Right lobe of liver (tissue), 6 donors: ENCODE data around the gene UMOD. TPM values are rescaled to one million over a fixed set of nuclear protein-coding genes. Genes with fewer than 3 reads are reported as not detected.

Source experiments
- ATAC-seq, 4 donors: fragments of 200-7000 bp; cut with Tn5 transposase; one replicate each; pipeline ENCODE4 v1.9.1; 2020; ENCODE audit warnings: mild to moderate bottlenecking in 4 of 4, moderate library complexity in 4 of 4
- DNase-seq, 3 donors: peaks; one replicate each; pipeline ENCODE4 v3.0.0-alpha.2; 2020
- H3K27ac ChIP-seq, 3 donors: fragments of 200-600 bp; one replicate each; pipeline ENCODE4 v1.8.0; 2022
- H3K27me3 ChIP-seq, 2 donors: fragments of 200-600 bp; one replicate each; pipeline ENCODE4 v1.8.0; 2022
- H3K36me3 ChIP-seq, 4 donors: fragments of 200-600 bp; sonication (generic) in 1 of 4; one replicate each; pipeline versions ENCODE4 v1.5.1 to v1.8.0; 2017 to 2022; ENCODE audit warnings: control low read depth in 1 of 4
- H3K4me1 ChIP-seq, 4 donors: fragments of 200-600 bp; sonication (generic) in 1 of 4; one replicate each; pipeline versions ENCODE4 v1.5.1 to v1.8.0; 2017 to 2022; ENCODE audit warnings: control low read depth in 1 of 4
- H3K4me3 ChIP-seq, 3 donors: fragments of 200-600 bp; one replicate each; pipeline ENCODE4 v1.8.0; 2022
- H3K9me3 ChIP-seq, 4 donors: fragments of 200-600 bp; sonication (generic) in 1 of 4; one replicate each; pipeline versions ENCODE4 v1.5.1 to v1.8.0; 2017 to 2022; ENCODE audit warnings: control low read depth in 1 of 4
- CTCF ChIP-seq, 4 donors: fragments of 200-600 bp in 3 of 4; fragments of 450-650 bp in 1 of 4; IDR thresholded peaks; one replicate each; pipeline versions ENCODE4 v1.5.1 to v1.8.0; 2016 to 2022; ENCODE audit warnings: antibody characterized with exemption in 4 of 4, mild to moderate bottlenecking in 2 of 4
- POLR2A ChIP-seq: fragments of 450-650 bp; IDR thresholded peaks from one replicate; pipeline ENCODE4 v1.6.1; 2017; ENCODE audit warnings: antibody characterized with exemption, mild to moderate bottlenecking
- WGBS: methylation state at CpG from one replicate; pipeline ENCODE4 v1.1.6; 2018; ENCODE audit warnings: low coverage, low lambda C conversion rate; ENCODE audit not compliant: insufficient coverage; ENCODE audit errors: missing lambda C conversion rate; 5-methylcytosine and 5-hydroxymethylcytosine counted together
- intact Hi-C, 2 donors: fragments of 100-400 bp; cut with DNase I; formaldehyde crosslinking; loops; one replicate each; pipeline versions ENCODE4 v1.11.2 to v1.14.1; 2022
- total RNA-seq, 6 experiments: library from RNA; depleted of rRNA in 2 of 6; stranded (reverse); fragments of >200 nt in 2 of 6; fragmentation: NEBNext Ultra II Directional in 3 of 6; extraction: Animal tissue kit (Norgen Biotek cat#: 25700) in 3 of 6; gene quantifications; one replicate each; pipeline versions ENCODE4 v1.1.0 to v1.2.4, GENCODE V29; 2016 to 2023
- donor health status: DM: no; HTN: yes; CAD: no.
- donor health status: DM: no; HTN: no; CAD: no.
- donor health status: DM: no; HTN: no; CAD: no.
- donor health status: DM: no; HTN: yes; CAD: no.
- donor health status: DM: no; HTN: yes; CAD: no.

The UMOD gene
- total RNA-seq, 6 experiments from 2014 or later, result not detected

GRCh38 chr16:20380782-20381181 is 28.3 kb upstream of the UMOD start:
- WGBS, result 56% methylated on average over 2 of the region's 3 CpGs
- TF ChIP-seq CTCF (IDR thresholded peaks at IDR 0.05), result no peak
- no peak for TF ChIP-seq POLR2A
- H3K4me1 ChIP-seq, result peaks cover 0 to 6% (median 3%) of the 10 kb centered on the region in 4 donors
- no peak for ATAC-seq
- H3K27me3 ChIP-seq, result no peaks in the 10 kb centered on the region
- H3K36me3 ChIP-seq, result no peaks in the 10 kb centered on the region
- no peak overlapping the region for H3K27ac ChIP-seq
- no peaks in the 10 kb centered on the region for H3K9me3 ChIP-seq
- no peak for DNase-seq
- H3K4me3 ChIP-seq, result no peak overlapping the region
- intact Hi-C loops, result loop anchor here in 1 of 2 donors (10.0 kb wide), 1 partner anchor 476 kb away; no protein-coding TSS in a partner anchor

GRCh38 chr16:20377181-20377580 is 24.7 kb upstream of the UMOD start:
- 40% methylated on average over 5 of the region's 5 CpGs for WGBS
- no peak for DNase-seq
- no peak overlapping the region for H3K4me3 ChIP-seq
- TF ChIP-seq CTCF (IDR thresholded peaks at IDR 0.05) (no peak), POLR2A (no peak)
- no peak overlapping the region for H3K27ac ChIP-seq
- H3K9me3 ChIP-seq, result no peaks in the 10 kb centered on the region
- intact Hi-C loops, result loop anchor here in 1 of 2 donors (10.0 kb wide), 1 partner anchor 462 kb away; no protein-coding TSS in a partner anchor
- H3K27me3 ChIP-seq, result no peaks in the 10 kb centered on the region
- no peaks in the 10 kb centered on the region for H3K36me3 ChIP-seq
- no peak for ATAC-seq
- no peaks in the 10 kb centered on the region for H3K4me1 ChIP-seq

- Histone ChIP-seq H3K36me3 (no peaks in the 10 kb centered on the region), H3K4me3 (no peak overlapping the region), H3K4me1 (no peaks in the 10 kb centered on the region), H3K27me3 (no peaks in the 10 kb centered on the region), H3K27ac (no peak overlapping the region), H3K9me3 (no peaks in the 10 kb centered on the region)
- WGBS, result 85% methylated on average over 5 of the region's 5 CpGs
- no peak for TF ChIP-seq CTCF (IDR thresholded peaks at IDR 0.05)
- no peak for TF ChIP-seq POLR2A
- no peak for DNase-seq
- no peak for ATAC-seq
- intact Hi-C loops, result loop anchor here in 1 of 2 donors (10.0 kb wide), 1 partner anchor 458 kb away; no protein-coding TSS in a partner anchor
Observed at GRCh38 chr16:20372701-20373100, 20.2 kb upstream of the UMOD start.

- no peak overlapping the region for H3K4me3 ChIP-seq
- DNase-seq, result no peak
- H3K27ac ChIP-seq, result no peak overlapping the region
- H3K27me3 ChIP-seq, result no peaks in the 10 kb centered on the region
- TF ChIP-seq POLR2A (no peak), CTCF (IDR thresholded peaks at IDR 0.05) (no peak)
- H3K36me3 ChIP-seq, result no peaks in the 10 kb centered on the region
- intact Hi-C loops, result loop anchor here in 1 of 2 donors (10.0 kb wide), 1 partner anchor 455 kb away; no protein-coding TSS in a partner anchor
- no peak for ATAC-seq
- no peaks in the 10 kb centered on the region for H3K9me3 ChIP-seq
- WGBS, result 69% methylated on average over 9 of the region's 9 CpGs
- H3K4me1 ChIP-seq, result no peaks in the 10 kb centered on the region
Observed at GRCh38 chr16:20369452-20370054, 17.0 kb upstream of the UMOD start.
